DND-41 (cell line): ENCODE results near the gene SYNE1.

Experiments
- ATAC-seq: fragments of 200-7000 bp; cut with Tn5 transposase; 3 replicates; pipeline ENCODE4 v1.9.1; 2021; ENCODE audit warnings: low read depth; ENCODE audit not compliant: insufficient read depth
- DNase-seq: peaks from one replicate; pipeline ENCODE4 v3.0.0-alpha.2; 2020
- H2AFZ ChIP-seq: 2 replicates; pipeline ENCODE4 v1.6.0; 2012; ENCODE audit warnings: low read depth, low read length
- H3K27ac ChIP-seq: 2 replicates; pipeline ENCODE4 v1.5.1; 2012; ENCODE audit warnings: low read length, inconsistent platforms
- H3K27me3 ChIP-seq: fragments of 200-600 bp; sonication (generic); 2 replicates; pipeline ENCODE4 v1.6.0; 2012; ENCODE audit warnings: low read length, mild to moderate bottlenecking, inconsistent platforms; ENCODE audit not compliant: insufficient read depth, poor library complexity
- H3K36me3 ChIP-seq: 2 replicates; pipeline ENCODE4 v1.5.1; 2012; ENCODE audit warnings: low read length, inconsistent platforms; ENCODE audit not compliant: insufficient read depth
- H3K4me1 ChIP-seq: 2 replicates; pipeline ENCODE4 v1.5.1; 2012; ENCODE audit warnings: mild to moderate bottlenecking, low read length; ENCODE audit not compliant: insufficient read depth
- H3K4me2 ChIP-seq: 2 replicates; pipeline ENCODE4 v1.6.0; 2012; ENCODE audit warnings: mild to moderate bottlenecking, moderate library complexity, low read length, inconsistent platforms; ENCODE audit not compliant: insufficient read depth
- H3K4me3 ChIP-seq, 2 experiments: fragments of 200-600 bp in 1 of 2; shearing (Covaris generic) in 1 of 2; 2 replicates each; pipeline ENCODE4 v1.5.1; 2012 to 2016; ENCODE audit warnings: inconsistent platforms in 2 of 2, low read length in 2 of 2, mild to moderate bottlenecking in 2 of 2, low read depth in 1 of 2, moderate library complexity in 1 of 2
- H3K79me2 ChIP-seq: 2 replicates; pipeline ENCODE4 v1.6.0; 2012; ENCODE audit warnings: low read length, inconsistent platforms; ENCODE audit not compliant: insufficient read depth
- H3K9ac ChIP-seq: 2 replicates; pipeline ENCODE4 v1.6.0; 2012; ENCODE audit warnings: low read depth, mild to moderate bottlenecking, inconsistent platforms, low read length, moderate library complexity
- H3K9me3 ChIP-seq: 2 replicates; pipeline ENCODE4 v1.5.1; 2012; ENCODE audit warnings: low read length, moderate library complexity, mild to moderate bottlenecking, inconsistent platforms; ENCODE audit not compliant: insufficient read depth, severe bottlenecking
- H4K20me1 ChIP-seq: 2 replicates; pipeline ENCODE4 v1.6.0; 2012; ENCODE audit warnings: low read length; ENCODE audit not compliant: insufficient read depth
- CTCF ChIP-seq: IDR thresholded peaks from 2 replicates; pipeline ENCODE4 v1.5.1; 2012; ENCODE audit warnings: borderline replicate concordance, low read length, moderate library complexity, mild to moderate bottlenecking; ENCODE audit not compliant: poor library complexity, severe bottlenecking; ENCODE audit errors: extremely low read depth
- EZH2 ChIP-seq: IDR thresholded peaks from 3 replicates; pipeline ENCODE4 v1.6.1; 2012; ENCODE audit warnings: borderline replicate concordance, low read depth, mild to moderate bottlenecking, moderate library complexity, low read length, inconsistent platforms; ENCODE audit not compliant: severe bottlenecking

SYNE1 gene

GRCh38 chr6:152398316-152398715 lies 238.8 kb downstream of the SYNE1 start:
- H4K20me1 ChIP-seq, result no peaks in the 10 kb centered on the region
- ATAC-seq (no peak), DNase-seq (no peak)
- H3K36me3 ChIP-seq, result no peaks in the 10 kb centered on the region
- H3K4me2 ChIP-seq, result no peak overlapping the region
- no peak for TF ChIP-seq CTCF
- no peak for TF ChIP-seq EZH2
- no peak overlapping the region for H3K9ac ChIP-seq
- no peaks in the 10 kb centered on the region for H3K4me1 ChIP-seq
- no peaks in the 10 kb centered on the region for H3K79me2 ChIP-seq
- H2AFZ ChIP-seq, result no peak overlapping the region
- H3K27ac ChIP-seq, result no peak overlapping the region
- H3K4me3 ChIP-seq, result no peak overlapping the region
- H3K27me3 ChIP-seq, result no peaks in the 10 kb centered on the region
- H3K9me3 ChIP-seq, result no peaks in the 10 kb centered on the region

- no peaks in the 10 kb centered on the region for H3K9me3 ChIP-seq
- no peaks in the 10 kb centered on the region for H3K27me3 ChIP-seq
- no peak overlapping the region for H3K27ac ChIP-seq
- no peak overlapping the region for H3K4me3 ChIP-seq
- no peaks in the 10 kb centered on the region for H4K20me1 ChIP-seq
- TF ChIP-seq CTCF, result no peak
- no peak for TF ChIP-seq EZH2
- H3K4me1 ChIP-seq, result no peaks in the 10 kb centered on the region
- H3K4me2 ChIP-seq, result no peak overlapping the region
- no peaks in the 10 kb centered on the region for H3K79me2 ChIP-seq
- H2AFZ ChIP-seq, result no peak overlapping the region
- H3K9ac ChIP-seq, result no peak overlapping the region
- DNase-seq (no peak), ATAC-seq (no peak)
- H3K36me3 ChIP-seq, result no peaks in the 10 kb centered on the region
Measured at GRCh38 chr6:152394303-152394702, 242.9 kb downstream of the SYNE1 start.

- H4K20me1 ChIP-seq, result no peaks in the 10 kb centered on the region
- no peak overlapping the region for H3K27ac ChIP-seq
- no peak overlapping the region for H3K9ac ChIP-seq
- H2AFZ ChIP-seq, result no peak overlapping the region
- DNase-seq, result no peak
- H3K36me3 ChIP-seq, result no peaks in the 10 kb centered on the region
- no peak for ATAC-seq
- TF ChIP-seq EZH2, result no peak
- no peak for TF ChIP-seq CTCF
- H3K4me3 ChIP-seq, result no peak overlapping the region
- H3K4me2 ChIP-seq, result no peak overlapping the region
- no peaks in the 10 kb centered on the region for H3K79me2 ChIP-seq
- H3K27me3 ChIP-seq, result no peaks in the 10 kb centered on the region
- H3K9me3 ChIP-seq, result no peaks in the 10 kb centered on the region
- no peaks in the 10 kb centered on the region for H3K4me1 ChIP-seq
Measured at GRCh38 chr6:152391179-152391880, 245.8 kb downstream of the SYNE1 start.
